Heart left ventricle (tissue), 13 donors: Measurements from ENCODE around the gene ZNF423.

Experiments
- CTCF ChIP-seq, 12 donors: fragments of 200-600 bp; sonication (generic) in 4 of 12; IDR thresholded peaks; one replicate each; pipeline versions ENCODE4 v1.5.0 to v1.8.0; 2018 to 2022; ENCODE audit warnings: antibody characterized with exemption in 12 of 12, mild to moderate bottlenecking in 5 of 12
- POLR2A ChIP-seq, 2 donors: fragments of 450-650 bp; IDR thresholded peaks; one replicate each; pipeline ENCODE4 v1.6.1; 2017; ENCODE audit warnings: antibody characterized with exemption in 2 of 2, mild to moderate bottlenecking in 2 of 2, moderate library complexity in 2 of 2
- donor health status: ischemic (EF 13 %, LVEDD 7.1; RV severe dilation, severe dysfunction).
- donor health status: DM: no; HTN: yes; CAD: no.
- donor health status: DM: no; HTN: no; CAD: no.
- donor health status: ischemic (EF 25% LVEDD 6.9; RV normal size, moderate dysfunction).
- donor health status: ischemic (EF 25% LVEDD 5.7; RV mildly dilated, moderate dysfunction).
- donor health status: ischemic (EF 35%, LVEDD 5.7; RV mildly dilated, moderate dysfunction).
- donor health status: nonischemic (EF 11% LVEDD 7.7; RV severe dilation, severe dysfunction).
- donor health status: DM: yes; HTN: yes; CAD: no.
- donor health status: PGD.
- donor health status: ischemic (EF 29% LVEDD 5.4; RV normal size, mild dysfunction).
- donor health status: nonischemic (EF 23%, LVEDD 6.1; RV moderate dilation, normal function).

GRCh38 chr16:49698453-49698815 is 157.5 kb downstream of the ZNF423 start:
- TF ChIP-seq CTCF (IDR thresholded peaks at IDR 0.05) = no peak
- TF ChIP-seq POLR2A (IDR thresholded peaks at IDR 0.05) = no peak
